Colonic mucosa (tissue), 4 donors: ENCODE results near the gene TRDMT1. TPM values are rescaled to one million over a fixed set of nuclear protein-coding genes. Genes with fewer than 3 reads are reported as not detected.
"Not testable (repeated sequence)": the region's sequence is repeated elsewhere in the genome, so short reads cannot be mapped to it uniquely, and the experiment has no call there.

Experiments
- DNase-seq: peaks from one replicate; pipeline ENCODE4 v3.0.0-alpha.2; 2020
- H3K27ac ChIP-seq: fragments of 200-600 bp; one replicate; pipeline ENCODE4 v1.8.0; 2021
- H3K27me3 ChIP-seq: fragments of 200-600 bp; one replicate; pipeline ENCODE4 v1.8.0; 2021
- H3K36me3 ChIP-seq: fragments of 200-600 bp; one replicate; pipeline ENCODE4 v1.8.0; 2021
- H3K4me1 ChIP-seq: fragments of 200-600 bp; one replicate; pipeline ENCODE4 v1.8.0; 2021; ENCODE audit warnings: mild to moderate bottlenecking
- H3K4me3 ChIP-seq: fragments of 200-600 bp; one replicate; pipeline ENCODE4 v1.8.0; 2021
- H3K9ac ChIP-seq, 2 donors: one replicate each; pipeline ENCODE4 v1.7.0; 2013; ENCODE audit warnings: control low read depth in 2 of 2, low read depth in 2 of 2, low read length in 2 of 2
- H3K9me3 ChIP-seq: fragments of 200-600 bp; one replicate; pipeline ENCODE4 v1.8.0; 2021
- CTCF ChIP-seq: fragments of 200-600 bp; IDR thresholded peaks from one replicate; pipeline ENCODE4 v1.8.0; 2022; ENCODE audit warnings: antibody characterized with exemption, mild to moderate bottlenecking
- intact Hi-C: fragments of 100-400 bp; cut with DNase I; formaldehyde crosslinking; loops from one replicate; pipeline ENCODE4 v1.14.1; 2022
- total RNA-seq, 2 donors: library from RNA; stranded (reverse); fragmentation: NEBNext Ultra II Directional in 1 of 2; extraction: Animal tissue kit (Norgen Biotek cat#: 25700) in 1 of 2; gene quantifications; one replicate each; pipeline ENCODE4 v1.2.1, GENCODE V29; 2021
- donor health status: healthy.
- donor health status: DM: no; HTN: no; CAD: no.
- donor health status: DM: no; HTN: no; CAD: no.

Gene TRDMT1
- total RNA-seq, 2 donors from 2014 or later: 3.4 to 3.5 TPM

- Histone ChIP-seq H3K27me3 (no peaks in the 10 kb centered on the region), H3K4me3 (no peak overlapping the region), H3K36me3 (no peaks in the 10 kb centered on the region), H3K9ac (no peak overlapping the region), H3K4me1 (no peaks in the 10 kb centered on the region), H3K27ac (no peak overlapping the region), H3K9me3 (no peaks in the 10 kb centered on the region)
- no peak for TF ChIP-seq CTCF
- DNase-seq: no peak
- intact Hi-C loops: no loop called here
Measured at GRCh38 chr10:17119845-17120244, 81.6 kb downstream of the TRDMT1 start.

- no peak for DNase-seq
- no peaks in the 10 kb centered on the region for H3K4me1 ChIP-seq
- no peaks in the 10 kb centered on the region for H3K27me3 ChIP-seq
- no peaks in the 10 kb centered on the region for H3K36me3 ChIP-seq
- H3K4me3 ChIP-seq: no peak overlapping the region
- H3K9ac ChIP-seq: no peak overlapping the region
- intact Hi-C loops: no loop called here
- TF ChIP-seq CTCF: no peak
- no peak overlapping the region for H3K27ac ChIP-seq
- no peaks in the 10 kb centered on the region for H3K9me3 ChIP-seq
Measured at GRCh38 chr10:17116193-17116592, 85.3 kb downstream of the TRDMT1 start.

- no peak for DNase-seq
- H3K4me3 ChIP-seq: no peak overlapping the region
- no peaks in the 10 kb centered on the region for H3K9me3 ChIP-seq
- intact Hi-C loops: no loop called here
- H3K9ac ChIP-seq: no peak overlapping the region
- no peak for TF ChIP-seq CTCF
- H3K27me3 ChIP-seq: no peaks in the 10 kb centered on the region
- H3K4me1 ChIP-seq: no peaks in the 10 kb centered on the region
- no peak overlapping the region for H3K27ac ChIP-seq
- H3K36me3 ChIP-seq: no peaks in the 10 kb centered on the region
Measured at GRCh38 chr10:17115683-17116082, 85.8 kb downstream of the TRDMT1 start.

- H3K27me3 ChIP-seq, H3K36me3 ChIP-seq, H3K9ac ChIP-seq, H3K9me3 ChIP-seq, H3K4me1 ChIP-seq, intact Hi-C loops, H3K27ac ChIP-seq, H3K4me3 ChIP-seq, DNase-seq: not testable (repeated sequence)
Measured at GRCh38 chr10:17114878-17115444, 86.5 kb downstream of the TRDMT1 start.

GRCh38 chr10:17113889-17114540 lies 87.5 kb downstream of the TRDMT1 start:
- intact Hi-C loops: no loop called here
- Histone ChIP-seq H3K27me3 (no peaks in the 10 kb centered on the region), H3K4me1 (no peaks in the 10 kb centered on the region), H3K9ac (no peak overlapping the region), H3K9me3 (no peaks in the 10 kb centered on the region), H3K27ac (no peak overlapping the region), H3K4me3 (no peak overlapping the region), H3K36me3 (no peaks in the 10 kb centered on the region)
- TF ChIP-seq CTCF: no peak
- DNase-seq: no peak

GRCh38 chr10:17113346-17113745 lies 88.1 kb downstream of the TRDMT1 start:
- H3K4me3 ChIP-seq: no peak overlapping the region
- H3K4me1 ChIP-seq: no peaks in the 10 kb centered on the region
- H3K9ac ChIP-seq: no peak overlapping the region
- no peak overlapping the region for H3K27ac ChIP-seq
- intact Hi-C loops: no loop called here
- no peak for TF ChIP-seq CTCF
- no peaks in the 10 kb centered on the region for H3K9me3 ChIP-seq
- H3K27me3 ChIP-seq: no peaks in the 10 kb centered on the region
- no peak for DNase-seq
- no peaks in the 10 kb centered on the region for H3K36me3 ChIP-seq
